Measurements from ENCODE around the gene TIAM2. TPM values are rescaled to one million over a fixed set of nuclear protein-coding genes. Genes with fewer than 3 reads are reported as not detected.

Gene TIAM2
- total RNA-seq, 4 donors from 2014 or later, result 8.6 to 17.0 (median 14.8) TPM

- no peak for DNase-seq (ENCODE audit: extremely low spot score)
- peaks cover 0 to 11% (median 3%) of the 10 kb centered on the region in 4 donors for H3K4me1 ChIP-seq
- H3K27ac ChIP-seq (replicated peaks in 1 of 4), result no peak overlapping the region
- H3K9me3 ChIP-seq, result no peaks in the 10 kb centered on the region
- no peak overlapping the region for H3K4me3 ChIP-seq
- H3K27me3 ChIP-seq, result no peaks in the 10 kb centered on the region
- intact Hi-C loops (cut with DNase I), result no loop called here
- 96% methylated on average over 7 of the region's 7 CpGs for WGBS
- TF ChIP-seq EP300 (IDR thresholded peaks at IDR 0.05) (no peak), POLR2A (IDR thresholded peaks at IDR 0.05; ENCODE audit: low read depth) (no peak), POLR2AphosphoS5 (IDR thresholded peaks at IDR 0.05) (no peak), CTCF (IDR thresholded peaks at IDR 0.05) (no peak)
- H3K36me3 ChIP-seq, result no peaks in the 10 kb centered on the region
Measured at GRCh38 chr6:155023717-155024116, 28.6 kb downstream of the TIAM2 start.

GRCh38 chr6:155024391-155025027, 29.4 kb downstream of the TIAM2 start:
- TF ChIP-seq POLR2A (IDR thresholded peaks at IDR 0.05; ENCODE audit: low read depth) (no peak), POLR2AphosphoS5 (IDR thresholded peaks at IDR 0.05) (no peak), CTCF (IDR thresholded peaks at IDR 0.05) (no peak), EP300 (IDR thresholded peaks at IDR 0.05) (no peak)
- no peaks in the 10 kb centered on the region for H3K27me3 ChIP-seq

GRCh38 chr6:155026022-155026705, 31.0 kb downstream of the TIAM2 start:
- Histone ChIP-seq H3K27me3 (no peaks in the 10 kb centered on the region), H3K4me3 (no peak overlapping the region), H3K36me3 (no peaks in the 10 kb centered on the region), H3K27ac (replicated peaks in 1 of 4) (no peak overlapping the region), H3K9me3 (no peaks in the 10 kb centered on the region), H3K4me1 (peaks cover 0 to 11% (median 3%) of the 10 kb centered on the region in 4 donors)
- intact Hi-C loops (cut with DNase I), result no loop called here
- TF ChIP-seq POLR2AphosphoS5 (IDR thresholded peaks at IDR 0.05) (peak in 1 of 2 donors; percentile 36), POLR2A (IDR thresholded peaks at IDR 0.05; ENCODE audit: low read depth) (no peak)
- DNase-seq (ENCODE audit: extremely low spot score), result no peak
- 80% methylated on average over 4 of the region's 4 CpGs for WGBS

More at GRCh38 chr6:155024391-155025027, 29.4 kb downstream of the TIAM2 start:
- no peak overlapping the region for H3K4me3 ChIP-seq
- WGBS, result 72% methylated on average over 2 of the region's 2 CpGs
- H3K9me3 ChIP-seq, result no peaks in the 10 kb centered on the region
- no peak for DNase-seq (ENCODE audit: extremely low spot score)
- H3K36me3 ChIP-seq, result no peaks in the 10 kb centered on the region
- H3K27ac ChIP-seq (replicated peaks in 1 of 4), result no peak overlapping the region
- H3K4me1 ChIP-seq, result peaks cover 0 to 11% (median 3%) of the 10 kb centered on the region in 4 donors
- intact Hi-C loops (cut with DNase I), result no loop called here

- Histone ChIP-seq H3K27me3 (no peaks in the 10 kb centered on the region), H3K27ac (replicated peaks in 1 of 4) (no peak overlapping the region), H3K4me1 (peaks cover 0 to 11% (median 3%) of the 10 kb centered on the region in 4 donors), H3K4me3 (no peak overlapping the region), H3K9me3 (no peaks in the 10 kb centered on the region), H3K36me3 (no peaks in the 10 kb centered on the region)
- 90% methylated on average over 4 of the region's 4 CpGs for WGBS
- intact Hi-C loops (cut with DNase I), result no loop called here
- DNase-seq (ENCODE audit: extremely low spot score), result no peak
- no peak for TF ChIP-seq POLR2AphosphoS5 (IDR thresholded peaks at IDR 0.05)
- no peak for TF ChIP-seq EP300 (IDR thresholded peaks at IDR 0.05)
- no peak for TF ChIP-seq CTCF (IDR thresholded peaks at IDR 0.05)
- TF ChIP-seq POLR2A (IDR thresholded peaks at IDR 0.05; ENCODE audit: low read depth), result no peak
Measured at GRCh38 chr6:155026706-155027045, 31.6 kb downstream of the TIAM2 start.

GRCh38 chr6:155030148-155030720, 35.1 kb downstream of the TIAM2 start:
- DNase-seq (ENCODE audit: extremely low spot score), result no peak
- Histone ChIP-seq H3K27me3 (no peaks in the 10 kb centered on the region), H3K27ac (replicated peaks in 1 of 4) (no peak overlapping the region), H3K4me1 (peaks cover 0 to 11% (median 3%) of the 10 kb centered on the region in 4 donors), H3K36me3 (no peaks in the 10 kb centered on the region), H3K9me3 (no peaks in the 10 kb centered on the region), H3K4me3 (no peak overlapping the region)
- intact Hi-C loops (cut with DNase I), result no loop called here
- WGBS, result 88% methylated on average over 8 of the region's 8 CpGs
- no peak for TF ChIP-seq CTCF (IDR thresholded peaks at IDR 0.05)
- no peak for TF ChIP-seq POLR2A (IDR thresholded peaks at IDR 0.05; ENCODE audit: low read depth)
- TF ChIP-seq EP300 (IDR thresholded peaks at IDR 0.05), result no peak
- no peak for TF ChIP-seq POLR2AphosphoS5 (IDR thresholded peaks at IDR 0.05)

Measured in esophagus muscularis mucosa (tissue), 4 donors.